AG09319 (cell line): ENCODE results near the gene IL17RE.

ENCODE experiments used
- DNase-seq: peaks from one replicate; pipeline ENCODE4 v3.0.0-alpha.2; 2010; ENCODE audit warnings: low read depth; ENCODE audit errors: extremely low read depth
- TF ChIP-seq, protein P1 (sequence below): IDR thresholded peaks from 2 replicates; pipeline ENCODE4 v1.5.1; 2011; ENCODE audit warnings: low read depth, mild to moderate bottlenecking, inconsistent platforms, low read length, moderate library complexity

IL17RE gene

DNA sequence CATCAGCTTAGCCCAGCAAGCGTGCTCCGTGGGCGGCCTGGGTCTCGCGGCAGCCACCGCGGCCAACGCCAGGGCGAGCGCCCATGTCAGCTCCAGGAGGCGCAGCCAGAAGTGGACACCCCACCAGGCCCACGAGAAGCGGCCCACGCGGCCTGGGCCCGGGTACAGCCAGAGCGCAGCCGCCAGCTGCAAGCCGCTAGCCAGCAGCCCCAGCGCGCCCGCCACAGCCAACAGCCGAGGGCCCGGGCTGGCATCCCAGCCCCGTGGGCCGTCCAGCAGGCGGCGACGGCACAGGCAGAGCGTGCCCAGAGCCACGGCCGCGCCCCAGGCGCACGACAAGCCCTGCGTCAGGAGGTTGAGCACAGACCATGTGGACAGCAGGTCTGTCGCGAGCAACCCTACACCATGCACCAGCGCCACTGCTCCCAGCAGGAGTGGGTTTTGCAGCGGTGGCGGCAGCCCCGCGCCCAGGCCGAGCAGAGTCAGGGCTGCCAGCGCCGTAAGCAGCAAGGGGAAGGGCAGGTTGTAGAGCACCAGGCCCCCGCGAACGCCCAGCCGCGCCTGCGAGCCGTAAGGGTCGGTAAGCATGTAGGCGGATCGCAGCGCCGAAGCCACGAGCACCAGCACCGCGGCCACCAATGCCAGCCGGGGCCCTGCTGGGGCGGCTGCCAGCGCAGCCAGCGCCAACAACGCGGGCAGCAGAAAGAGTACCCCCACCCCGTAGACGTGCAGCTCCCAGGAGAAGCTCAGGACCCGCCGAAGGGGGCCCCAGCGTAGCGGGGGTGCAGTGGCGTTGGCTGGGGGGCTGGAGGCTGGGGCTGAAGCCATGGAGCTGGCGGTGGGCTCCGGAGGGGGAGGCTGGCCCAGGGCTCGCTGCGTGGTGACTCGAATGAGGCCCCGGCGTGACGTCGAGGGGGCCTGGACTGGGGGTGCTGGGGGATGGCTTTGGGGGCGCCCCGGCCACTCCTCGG lies 44.7 kb downstream of the IL17RE start:
- TF ChIP-seq, protein P1, sequence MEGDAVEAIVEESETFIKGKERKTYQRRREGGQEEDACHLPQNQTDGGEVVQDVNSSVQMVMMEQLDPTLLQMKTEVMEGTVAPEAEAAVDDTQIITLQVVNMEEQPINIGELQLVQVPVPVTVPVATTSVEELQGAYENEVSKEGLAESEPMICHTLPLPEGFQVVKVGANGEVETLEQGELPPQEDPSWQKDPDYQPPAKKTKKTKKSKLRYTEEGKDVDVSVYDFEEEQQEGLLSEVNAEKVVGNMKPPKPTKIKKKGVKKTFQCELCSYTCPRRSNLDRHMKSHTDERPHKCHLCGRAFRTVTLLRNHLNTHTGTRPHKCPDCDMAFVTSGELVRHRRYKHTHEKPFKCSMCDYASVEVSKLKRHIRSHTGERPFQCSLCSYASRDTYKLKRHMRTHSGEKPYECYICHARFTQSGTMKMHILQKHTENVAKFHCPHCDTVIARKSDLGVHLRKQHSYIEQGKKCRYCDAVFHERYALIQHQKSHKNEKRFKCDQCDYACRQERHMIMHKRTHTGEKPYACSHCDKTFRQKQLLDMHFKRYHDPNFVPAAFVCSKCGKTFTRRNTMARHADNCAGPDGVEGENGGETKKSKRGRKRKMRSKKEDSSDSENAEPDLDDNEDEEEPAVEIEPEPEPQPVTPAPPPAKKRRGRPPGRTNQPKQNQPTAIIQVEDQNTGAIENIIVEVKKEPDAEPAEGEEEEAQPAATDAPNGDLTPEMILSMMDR, result peak; percentile 42
- no peak for DNase-seq

DNA sequence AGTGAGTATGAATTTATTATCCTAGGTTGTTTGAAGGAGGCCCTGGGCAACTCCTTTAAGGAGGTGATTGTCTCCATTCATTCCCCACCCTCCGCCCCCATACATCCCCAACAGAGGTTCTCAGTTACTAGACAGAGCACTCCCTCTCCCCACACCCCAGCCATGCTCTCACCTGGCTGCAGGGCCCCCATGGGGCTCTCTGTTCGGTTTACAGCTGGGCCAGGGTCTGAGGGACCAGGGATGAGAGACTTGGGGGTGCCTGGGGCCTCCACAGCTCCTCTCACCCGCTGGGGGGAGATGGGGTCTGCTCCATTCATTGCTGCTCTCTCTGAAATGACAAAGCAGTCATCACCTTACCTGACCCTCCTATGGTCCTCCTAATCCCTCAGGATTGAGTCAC lies 45.9 kb downstream of the IL17RE start:
- DNase-seq, result no peak
- TF ChIP-seq, protein P1, result no peak

DNA sequence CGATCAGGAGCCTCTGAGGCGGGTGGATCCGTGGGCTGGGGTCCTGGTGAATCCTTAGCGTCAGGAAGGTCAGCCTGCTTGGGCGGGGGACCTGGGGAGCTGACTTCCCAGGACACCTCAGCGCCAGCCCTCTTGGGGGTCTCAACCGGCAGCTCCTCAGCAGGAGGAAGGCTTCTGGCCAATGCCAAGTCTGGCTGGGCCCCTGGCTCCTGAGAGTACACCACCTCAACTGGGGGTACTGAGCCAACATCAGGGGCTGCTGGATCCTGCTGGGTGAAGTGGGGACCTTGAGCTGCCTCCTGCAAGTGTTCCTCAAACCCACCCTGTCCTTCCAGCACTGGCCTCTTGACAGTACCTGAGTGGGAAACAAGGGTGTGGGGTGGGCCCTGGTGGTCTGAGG lies 46.5 kb downstream of the IL17RE start:
- TF ChIP-seq, protein P1, result no peak
- no peak for DNase-seq

DNA sequence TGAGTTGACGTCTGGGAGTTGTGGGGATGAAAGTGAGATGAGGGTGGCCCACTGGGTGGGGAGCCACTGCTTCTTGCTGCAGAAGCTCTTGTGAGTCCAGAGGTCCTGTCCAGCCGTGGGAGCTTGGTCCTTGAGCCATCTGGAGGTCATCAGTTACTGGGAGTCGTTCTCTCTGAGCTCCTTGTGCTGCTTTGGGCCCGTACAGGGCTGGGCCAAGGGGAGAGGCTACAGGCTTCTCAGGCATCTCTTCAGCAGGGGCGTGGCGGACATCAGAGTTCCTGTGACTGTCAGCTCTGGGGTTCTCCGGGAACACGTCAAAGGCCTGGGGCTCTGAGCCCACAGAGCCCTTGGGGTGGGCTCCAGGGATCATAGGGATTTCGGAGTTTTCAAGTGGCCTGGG lies 47.0 kb downstream of the IL17RE start:
- TF ChIP-seq, protein P1, result no peak
- DNase-seq, result no peak

DNA sequence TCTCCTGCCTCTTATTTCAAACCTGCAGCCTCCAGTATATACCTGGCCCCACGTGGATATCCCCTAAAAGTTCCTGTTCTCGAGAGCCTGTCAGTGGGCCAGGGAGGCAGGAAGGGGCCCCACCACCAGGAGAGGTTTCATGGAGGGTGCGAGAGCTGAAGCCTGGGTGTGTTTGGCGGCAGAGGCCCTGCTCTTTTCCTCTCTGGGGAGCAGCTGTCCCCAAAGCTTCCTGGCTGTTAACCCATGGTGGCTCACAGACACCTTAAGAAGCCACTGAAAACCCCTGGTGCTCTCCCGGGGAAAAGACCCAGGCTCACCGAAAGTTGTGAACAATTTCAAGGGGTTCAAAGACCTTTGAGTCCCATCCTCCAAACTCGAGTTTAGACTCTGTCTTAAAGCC lies 48.5 kb downstream of the IL17RE start:
- TF ChIP-seq, protein P1, result no peak
- no peak for DNase-seq

DNA sequence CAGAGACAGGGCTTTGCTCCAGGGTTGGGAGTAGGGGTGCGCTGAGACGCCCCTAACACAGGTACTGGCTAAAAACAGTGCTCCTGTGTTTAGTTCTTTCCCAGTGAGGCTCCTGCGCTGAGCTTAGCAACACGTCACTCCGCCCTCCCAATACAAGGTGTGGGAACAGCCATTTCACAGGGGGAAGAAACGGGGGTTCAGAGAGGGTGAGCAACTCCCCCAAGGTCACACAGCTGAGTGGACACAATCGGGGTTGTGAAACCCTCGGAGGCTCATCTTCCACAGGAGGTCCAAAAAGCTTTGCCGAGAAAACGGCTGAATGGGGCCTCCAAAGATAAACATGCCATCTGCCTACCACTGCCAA lies 48.9 kb downstream of the IL17RE start:
- TF ChIP-seq, protein P1, result no peak
- DNase-seq, result no peak

DNA sequence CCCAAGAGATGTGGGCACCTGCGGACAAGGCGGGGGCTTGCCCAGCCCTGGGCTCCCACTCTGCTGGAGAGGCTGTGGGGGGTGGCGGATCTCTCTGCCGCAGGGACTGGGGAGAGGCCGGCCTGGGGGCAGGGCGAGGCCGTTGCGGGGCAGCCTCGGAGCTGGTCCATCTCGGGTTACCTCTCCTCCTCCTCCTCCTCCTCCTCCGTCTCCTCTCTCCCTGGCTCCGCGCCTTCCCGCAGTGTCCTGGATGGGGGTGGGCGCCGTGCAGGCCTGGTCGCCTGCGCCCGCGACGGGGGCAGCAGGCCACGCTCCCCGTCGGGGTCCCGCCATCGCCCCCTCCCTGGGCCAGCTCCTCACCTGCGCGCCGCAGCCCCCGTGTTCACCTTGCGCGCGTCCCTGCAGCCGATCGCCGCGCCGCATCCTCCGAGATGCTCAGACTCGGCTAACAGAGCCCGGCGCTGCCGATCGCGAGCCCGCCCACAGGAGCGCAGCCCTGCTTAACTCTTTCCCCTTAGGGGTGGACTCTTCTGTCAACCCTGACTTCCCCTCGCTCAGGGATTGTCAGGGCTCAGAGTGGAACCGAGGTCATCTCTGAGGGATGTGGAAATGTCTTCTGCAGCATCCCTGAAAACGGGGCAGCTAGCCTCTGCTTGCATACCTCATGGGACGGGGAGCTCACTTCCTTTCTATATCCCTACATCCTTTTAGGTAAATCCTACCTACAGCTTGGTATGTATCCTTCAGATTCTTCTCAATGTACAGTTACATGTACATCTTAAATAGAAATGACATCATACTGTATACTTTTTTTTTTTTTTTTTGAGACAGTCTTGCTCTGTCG lies 49.5 kb downstream of the IL17RE start, which contains the start of gene PRRT3:
PRRT3 (minus strand) TSS at position 447 of the 844 bp plus-strand sequence. CDS start 2,293 bp downstream, outside the sequence.
- DNase-seq, result no peak
- TF ChIP-seq, protein P1, result no peak
